Hair follicular keratinocyte (primary cell): Measurements from ENCODE around the gene MAP4. TPM values are rescaled to one million over a fixed set of nuclear protein-coding genes. Genes with fewer than 3 reads are reported as not detected.

Source experiments
- total RNA-seq: library from RNA; depleted of rRNA; stranded (reverse); fragments of >200 nt; gene quantifications from 2 replicates; pipeline ENCODE4 v1.2.3, GENCODE V29; 2015

MAP4 gene, protein sequence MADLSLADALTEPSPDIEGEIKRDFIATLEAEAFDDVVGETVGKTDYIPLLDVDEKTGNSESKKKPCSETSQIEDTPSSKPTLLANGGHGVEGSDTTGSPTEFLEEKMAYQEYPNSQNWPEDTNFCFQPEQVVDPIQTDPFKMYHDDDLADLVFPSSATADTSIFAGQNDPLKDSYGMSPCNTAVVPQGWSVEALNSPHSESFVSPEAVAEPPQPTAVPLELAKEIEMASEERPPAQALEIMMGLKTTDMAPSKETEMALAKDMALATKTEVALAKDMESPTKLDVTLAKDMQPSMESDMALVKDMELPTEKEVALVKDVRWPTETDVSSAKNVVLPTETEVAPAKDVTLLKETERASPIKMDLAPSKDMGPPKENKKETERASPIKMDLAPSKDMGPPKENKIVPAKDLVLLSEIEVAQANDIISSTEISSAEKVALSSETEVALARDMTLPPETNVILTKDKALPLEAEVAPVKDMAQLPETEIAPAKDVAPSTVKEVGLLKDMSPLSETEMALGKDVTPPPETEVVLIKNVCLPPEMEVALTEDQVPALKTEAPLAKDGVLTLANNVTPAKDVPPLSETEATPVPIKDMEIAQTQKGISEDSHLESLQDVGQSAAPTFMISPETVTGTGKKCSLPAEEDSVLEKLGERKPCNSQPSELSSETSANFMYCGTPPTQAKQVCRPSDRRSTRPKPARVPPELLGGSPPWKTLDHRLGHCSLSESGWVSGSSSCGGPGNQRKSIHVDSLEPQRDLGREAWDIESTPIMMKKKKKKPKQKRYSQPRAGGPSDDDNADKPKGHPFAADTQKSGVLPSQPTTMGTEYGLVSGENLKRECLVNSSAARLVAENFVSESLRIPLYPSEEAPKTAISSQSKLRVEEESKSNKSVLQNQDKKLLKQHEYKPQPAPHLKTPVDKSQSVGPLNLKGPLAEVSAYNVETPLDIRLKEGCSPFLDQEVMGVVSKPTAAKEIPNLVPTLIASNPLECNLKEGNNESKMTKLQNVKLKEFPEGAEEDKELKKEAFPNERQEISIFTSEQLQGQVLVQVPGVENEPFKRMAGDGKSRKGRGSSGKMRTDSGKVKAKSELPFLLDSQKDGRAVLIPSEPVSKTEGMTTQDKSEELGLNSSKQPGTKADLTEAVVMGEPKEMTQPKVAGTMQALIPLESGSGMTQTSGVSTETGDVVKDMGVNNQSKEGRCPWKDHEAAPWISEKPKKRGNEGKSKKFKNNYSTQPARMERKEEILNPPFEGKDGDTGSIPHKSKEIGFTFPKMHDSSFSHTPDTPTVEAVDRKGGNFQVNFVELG (N-terminal part only)
- 102 and 126 TPM in 2 replicates for total RNA-seq

DNA sequence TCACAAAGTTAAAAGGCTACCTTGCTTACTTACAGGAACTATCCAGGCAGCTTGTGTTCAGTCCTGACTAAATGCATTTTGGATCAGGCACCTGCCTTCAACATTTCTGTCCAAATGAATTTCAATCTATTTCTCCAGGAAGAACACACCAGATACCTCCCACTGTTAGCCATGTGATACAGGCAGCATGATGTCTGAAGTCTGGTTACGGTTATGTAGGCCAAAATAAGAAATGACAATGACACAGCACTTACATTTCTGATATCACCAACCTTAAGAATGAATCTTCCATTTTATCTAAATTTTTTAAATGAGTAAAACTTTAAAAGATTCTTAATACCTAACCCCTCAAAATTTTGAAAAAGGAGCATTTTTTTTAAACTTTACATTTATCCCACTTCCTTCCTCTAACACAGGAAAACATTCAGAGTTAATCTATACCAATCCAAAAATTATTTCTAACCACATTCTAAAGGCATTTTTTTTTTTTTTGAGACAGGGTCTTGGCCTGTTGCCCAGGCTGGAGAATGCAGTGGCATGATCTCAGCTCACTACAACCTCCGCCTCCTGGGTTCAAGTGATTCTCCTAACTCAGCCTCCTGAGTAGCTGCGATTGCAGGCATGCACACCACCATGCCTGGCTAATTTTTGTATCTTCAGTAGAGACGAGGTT is at the start of gene MAP4:
Gene MAP4 (minus strand): TSS at position 116 of the 673 bp plus-strand sequence. CDS start 17,556 bp downstream, outside the sequence.

DNA sequence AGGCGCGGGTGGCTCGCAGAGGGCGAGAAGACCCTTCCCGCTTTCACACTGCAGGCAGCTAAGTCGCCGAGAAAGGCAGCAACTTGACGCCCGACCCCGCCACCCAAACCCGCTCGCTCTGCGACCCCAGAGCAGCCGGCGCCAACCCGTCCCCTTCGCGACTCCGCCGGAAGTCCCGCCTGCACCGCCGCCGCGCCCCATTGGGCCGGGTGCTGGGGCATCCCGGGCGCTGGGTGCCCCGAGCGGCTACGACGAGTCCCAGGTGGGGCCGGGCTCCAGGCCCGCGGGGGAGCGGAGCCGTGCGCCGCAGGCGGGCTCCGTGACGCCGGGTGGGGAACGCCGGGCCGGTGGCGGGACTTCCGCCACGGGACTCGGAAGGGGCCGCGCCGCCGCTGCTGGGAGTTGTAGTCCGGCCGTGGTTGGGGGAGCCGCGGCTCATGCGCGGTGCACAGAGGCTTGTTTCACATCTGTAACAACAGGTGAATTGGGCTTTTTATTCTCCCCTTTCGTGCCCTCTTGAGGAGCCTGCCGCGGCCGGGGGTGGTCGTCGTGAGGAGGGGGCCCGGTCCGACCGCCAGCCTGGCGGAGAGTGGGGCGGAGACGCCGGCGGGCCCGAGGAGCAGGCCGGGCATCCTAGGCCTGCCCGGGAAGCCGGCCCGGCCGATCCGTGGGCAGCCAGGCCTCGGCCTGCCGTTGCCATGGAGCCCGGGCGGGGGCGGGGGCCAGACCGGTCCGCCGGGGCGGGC is 213.3 kb downstream of the MAP4 start, which contains the start of gene DHX30:
Gene DHX30 (plus strand): TSS at position 405 of the 746 bp plus-strand sequence. CDS start 7,546 bp downstream, outside the sequence.

Other genes starting within 250 kb of the MAP4 start
- gene SMARCC1, start 234.5 kb downstream of the MAP4 start, total RNA-seq, result 29.2 and 32.2 TPM in 2 replicates
- gene DHX30, start 213.3 kb downstream of the MAP4 start, total RNA-seq, result 46.8 and 67.2 TPM in 2 replicates
- gene CDC25A, start 172.0 kb upstream of the MAP4 start, total RNA-seq, result 3.4 and 25.5 TPM in 2 replicates
- gene CAMP, start 207.1 kb upstream of the MAP4 start, total RNA-seq, result 0.62 TPM in 1 of 2 replicates, not detected in the other
- 4.1 and 6.5 TPM in 2 replicates for gene ZNF589, start 224.7 kb upstream of the MAP4 start, total RNA-seq